Measurements from ENCODE around the gene HECA. TPM values are rescaled to one million over a fixed set of nuclear protein-coding genes. Genes with fewer than 3 reads are reported as not detected.

The HECA gene
- total and polyA plus RNA-seq, 2 donors (not counting 1 experiment from before 2014, with no cell fraction given): 13.0 to 26.6 TPM

DNA sequence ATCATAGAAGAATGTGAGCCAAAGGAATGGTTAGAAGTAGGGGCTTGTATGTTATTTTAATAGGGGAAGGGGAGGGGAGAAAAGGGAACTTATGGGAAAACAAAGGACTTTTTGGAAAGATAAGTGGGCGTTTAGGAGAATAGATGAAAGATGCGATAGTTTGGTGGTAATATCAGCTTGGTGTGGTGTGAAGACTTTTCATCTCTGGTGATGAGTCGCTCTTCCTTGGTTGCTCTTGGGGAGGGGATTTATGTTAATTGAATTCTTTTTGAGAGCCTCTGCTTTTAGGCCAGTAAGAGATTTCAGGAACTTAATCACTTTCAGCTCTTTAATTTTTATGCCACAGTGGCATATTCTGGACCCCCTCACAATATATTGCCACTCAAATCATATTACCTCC, 10.8 kb downstream of the HECA start:
- peaks cover 6% of the 10 kb centered on the region for H3K4me1 ChIP-seq (ENCODE audit: control insufficient read depth, extremely low read depth, insufficient read depth, low read length)
- no peak overlapping the region for H3K4me2 ChIP-seq (ENCODE audit: extremely low read depth, insufficient read depth, low read length)
- no peaks in the 10 kb centered on the region for H3K9me3 ChIP-seq (ENCODE audit: control insufficient read depth, insufficient read depth, low read depth, low read length)
- no peak for DNase-seq (ENCODE audit: low read depth in 2 of 2)
- no peak overlapping the region for H3K27ac ChIP-seq (ENCODE audit: insufficient read depth, low read length)
- H4K20me1 ChIP-seq (ENCODE audit: control insufficient read depth, extremely low read depth, insufficient read depth, low read length): no peaks in the 10 kb centered on the region
- no peak overlapping the region for H3K4me3 ChIP-seq (replicated peaks in 1 of 4; ENCODE audit: control extremely low read depth in 1 of 4, insufficient read depth in 1 of 4, low read depth in 3 of 4, low read length in 4 of 4)
- H3K79me2 ChIP-seq (ENCODE audit: control insufficient read depth, insufficient read depth, low read length): no peaks in the 10 kb centered on the region
- H3K36me3 ChIP-seq (ENCODE audit: control insufficient read depth, insufficient read depth, low read length): no peaks in the 10 kb centered on the region
- no peak overlapping the region for H2AFZ ChIP-seq (ENCODE audit: low read length)
- TF ChIP-seq EZH2 (IDR thresholded peaks at IDR 0.05; ENCODE audit: low read length, missing control alignments): no peak
- TF ChIP-seq, protein P1, sequence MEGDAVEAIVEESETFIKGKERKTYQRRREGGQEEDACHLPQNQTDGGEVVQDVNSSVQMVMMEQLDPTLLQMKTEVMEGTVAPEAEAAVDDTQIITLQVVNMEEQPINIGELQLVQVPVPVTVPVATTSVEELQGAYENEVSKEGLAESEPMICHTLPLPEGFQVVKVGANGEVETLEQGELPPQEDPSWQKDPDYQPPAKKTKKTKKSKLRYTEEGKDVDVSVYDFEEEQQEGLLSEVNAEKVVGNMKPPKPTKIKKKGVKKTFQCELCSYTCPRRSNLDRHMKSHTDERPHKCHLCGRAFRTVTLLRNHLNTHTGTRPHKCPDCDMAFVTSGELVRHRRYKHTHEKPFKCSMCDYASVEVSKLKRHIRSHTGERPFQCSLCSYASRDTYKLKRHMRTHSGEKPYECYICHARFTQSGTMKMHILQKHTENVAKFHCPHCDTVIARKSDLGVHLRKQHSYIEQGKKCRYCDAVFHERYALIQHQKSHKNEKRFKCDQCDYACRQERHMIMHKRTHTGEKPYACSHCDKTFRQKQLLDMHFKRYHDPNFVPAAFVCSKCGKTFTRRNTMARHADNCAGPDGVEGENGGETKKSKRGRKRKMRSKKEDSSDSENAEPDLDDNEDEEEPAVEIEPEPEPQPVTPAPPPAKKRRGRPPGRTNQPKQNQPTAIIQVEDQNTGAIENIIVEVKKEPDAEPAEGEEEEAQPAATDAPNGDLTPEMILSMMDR (conservative IDR thresholded peaks at IDR 0.05 in 1 of 2, IDR thresholded peaks at IDR 0.05 in 1 of 2; ENCODE audit: low read depth in 1 of 2, low read length in 2 of 2): no peak
- no peak overlapping the region for H3K9ac ChIP-seq (ENCODE audit: insufficient read depth, low read length)
- H3K27me3 ChIP-seq (ENCODE audit: control insufficient read depth, insufficient read depth, low read length): no peaks in the 10 kb centered on the region

DNA sequence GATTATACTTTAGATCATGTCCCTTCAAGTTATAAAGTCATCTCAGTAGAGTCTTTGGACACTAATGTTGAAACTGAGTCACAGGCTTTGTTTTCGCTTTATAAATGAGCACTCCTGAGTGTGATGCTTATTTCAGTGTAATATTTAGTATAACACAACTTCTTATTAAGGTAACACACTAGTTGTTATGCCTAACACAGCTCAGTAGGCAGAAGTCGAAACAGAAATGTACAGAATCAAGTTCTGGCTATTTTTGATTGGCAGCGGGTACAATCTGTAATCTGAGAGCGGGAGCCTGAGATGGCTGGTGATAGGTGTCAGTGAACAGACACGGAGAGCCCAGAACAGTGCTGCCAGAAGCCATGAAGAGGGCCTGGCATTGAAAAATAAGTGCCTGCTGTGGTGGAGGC, 11.4 kb downstream of the HECA start:
- Histone ChIP-seq H3K27me3 (ENCODE audit: control insufficient read depth, insufficient read depth, low read length) (no peaks in the 10 kb centered on the region), H3K27ac (ENCODE audit: insufficient read depth, low read length) (no peak overlapping the region), H3K79me2 (ENCODE audit: control insufficient read depth, insufficient read depth, low read length) (no peaks in the 10 kb centered on the region), H4K20me1 (ENCODE audit: control insufficient read depth, extremely low read depth, insufficient read depth, low read length) (no peaks in the 10 kb centered on the region), H3K9me3 (ENCODE audit: control insufficient read depth, insufficient read depth, low read depth, low read length) (no peaks in the 10 kb centered on the region), H2AFZ (ENCODE audit: low read length) (no peak overlapping the region), H3K4me1 (ENCODE audit: control insufficient read depth, extremely low read depth, insufficient read depth, low read length) (peaks cover 6% of the 10 kb centered on the region), H3K4me2 (ENCODE audit: extremely low read depth, insufficient read depth, low read length) (no peak overlapping the region), H3K36me3 (ENCODE audit: control insufficient read depth, insufficient read depth, low read length) (no peaks in the 10 kb centered on the region), H3K4me3 (replicated peaks in 1 of 4; ENCODE audit: control extremely low read depth in 1 of 4, insufficient read depth in 1 of 4, low read depth in 3 of 4, low read length in 4 of 4) (no peak overlapping the region), H3K9ac (ENCODE audit: insufficient read depth, low read length) (no peak overlapping the region)
- TF ChIP-seq, protein P1 (conservative IDR thresholded peaks at IDR 0.05 in 1 of 2, IDR thresholded peaks at IDR 0.05 in 1 of 2; ENCODE audit: low read depth in 1 of 2, low read length in 2 of 2): no peak
- no peak for TF ChIP-seq EZH2 (IDR thresholded peaks at IDR 0.05; ENCODE audit: low read length, missing control alignments)
- DNase-seq (ENCODE audit: low read depth in 2 of 2): no peak

DNA sequence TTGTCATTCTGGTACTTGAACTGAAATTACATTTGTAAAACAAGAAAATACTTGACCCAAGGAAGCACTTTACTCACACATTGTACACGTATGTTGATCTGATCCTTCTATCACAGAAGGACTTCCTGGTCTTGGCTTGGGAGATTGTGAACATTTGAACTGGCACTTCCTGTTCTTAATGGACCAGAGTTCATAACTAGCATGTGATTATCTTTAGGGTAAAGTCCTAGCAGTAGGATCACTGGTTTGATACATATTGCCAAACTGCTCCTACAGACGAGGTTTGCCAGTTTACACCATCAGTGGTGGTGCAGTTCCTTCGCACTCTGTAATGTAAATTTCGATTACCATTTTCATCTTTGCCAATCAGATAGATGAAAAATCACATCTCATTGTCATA, 12.7 kb downstream of the HECA start:
- no peaks in the 10 kb centered on the region for H4K20me1 ChIP-seq (ENCODE audit: control insufficient read depth, extremely low read depth, insufficient read depth, low read length)
- no peaks in the 10 kb centered on the region for H3K9me3 ChIP-seq (ENCODE audit: control insufficient read depth, insufficient read depth, low read depth, low read length)
- no peak for DNase-seq (ENCODE audit: low read depth in 2 of 2)
- H3K4me2 ChIP-seq (ENCODE audit: extremely low read depth, insufficient read depth, low read length): no peak overlapping the region
- no peak overlapping the region for H3K4me3 ChIP-seq (replicated peaks in 1 of 4; ENCODE audit: control extremely low read depth in 1 of 4, insufficient read depth in 1 of 4, low read depth in 3 of 4, low read length in 4 of 4)
- no peak overlapping the region for H3K9ac ChIP-seq (ENCODE audit: insufficient read depth, low read length)
- TF ChIP-seq, protein P1 (conservative IDR thresholded peaks at IDR 0.05 in 1 of 2, IDR thresholded peaks at IDR 0.05 in 1 of 2; ENCODE audit: low read depth in 1 of 2, low read length in 2 of 2): no peak
- no peak for TF ChIP-seq EZH2 (IDR thresholded peaks at IDR 0.05; ENCODE audit: low read length, missing control alignments)
- no peaks in the 10 kb centered on the region for H3K27me3 ChIP-seq (ENCODE audit: control insufficient read depth, insufficient read depth, low read length)
- no peaks in the 10 kb centered on the region for H3K79me2 ChIP-seq (ENCODE audit: control insufficient read depth, insufficient read depth, low read length)
- H3K27ac ChIP-seq (ENCODE audit: insufficient read depth, low read length): no peak overlapping the region
- peaks cover 6% of the 10 kb centered on the region for H3K4me1 ChIP-seq (ENCODE audit: control insufficient read depth, extremely low read depth, insufficient read depth, low read length)
- H3K36me3 ChIP-seq (ENCODE audit: control insufficient read depth, insufficient read depth, low read length): no peaks in the 10 kb centered on the region
- no peak overlapping the region for H2AFZ ChIP-seq (ENCODE audit: low read length)
